ENCODE data around the gene SPRTN. TPM values are rescaled to one million over a fixed set of nuclear protein-coding genes. Genes with fewer than 3 reads are reported as not detected.

Gene SPRTN
- polyA plus RNA-seq, 1 of the 3 experiments (the other 2 are of a cell fraction) = 17.3 TPM

DNA sequence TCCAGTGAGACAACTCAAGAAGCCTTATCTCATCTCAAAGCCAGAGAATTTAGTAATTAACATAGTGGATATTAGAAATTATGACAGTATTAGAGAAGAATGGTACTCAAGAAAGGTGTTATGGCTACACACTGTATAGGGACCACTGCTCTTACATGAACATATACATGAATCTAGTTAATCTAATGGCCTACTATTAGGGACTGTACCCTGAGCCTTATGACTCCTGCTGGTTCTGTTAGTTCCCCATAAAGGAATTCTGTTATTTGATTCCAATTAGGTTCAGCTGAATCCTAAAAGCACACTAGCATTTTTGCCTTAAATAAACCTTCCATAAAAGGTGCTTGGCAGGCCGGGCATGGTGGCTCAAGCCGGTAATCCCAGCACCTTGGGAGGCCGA lies 44.3 kb downstream of the SPRTN start:
- WGBS (ENCODE audit: low lambda C conversion rate) = 97% methylated on average over 3 of the region's 3 CpGs
- no peak for TF ChIP-seq JUND (IDR thresholded peaks at IDR 0.05)
- TF ChIP-seq RCOR1 (IDR thresholded peaks at IDR 0.05; ENCODE audit: low read length) = no peak
- no peak for TF ChIP-seq TCF12 (IDR thresholded peaks at IDR 0.05)
- TF ChIP-seq FOXM1 (IDR thresholded peaks at IDR 0.05; ENCODE audit: low read depth) = no peak
- TF ChIP-seq CHD2 (IDR thresholded peaks at IDR 0.05; ENCODE audit: low read length, partially characterized antibody) = no peak
- no peak for TF ChIP-seq RXRA (IDR thresholded peaks at IDR 0.05; ENCODE audit: borderline replicate concordance, low read depth)
- TF ChIP-seq NRF1 (IDR thresholded peaks at IDR 0.05; ENCODE audit: low read depth, low read length) = no peak
- TF ChIP-seq SIN3A (IDR thresholded peaks at IDR 0.05; ENCODE audit: borderline replicate concordance, low read depth, low read length) = no peak
- TF ChIP-seq GABPA (IDR thresholded peaks at IDR 0.05; ENCODE audit: low read depth) = no peak
- no peak for TF ChIP-seq PBX3 (IDR thresholded peaks at IDR 0.05)
- no peak for TF ChIP-seq MEF2A (IDR thresholded peaks at IDR 0.05; ENCODE audit: borderline replicate concordance, low read depth)
- TF ChIP-seq, protein P1, sequence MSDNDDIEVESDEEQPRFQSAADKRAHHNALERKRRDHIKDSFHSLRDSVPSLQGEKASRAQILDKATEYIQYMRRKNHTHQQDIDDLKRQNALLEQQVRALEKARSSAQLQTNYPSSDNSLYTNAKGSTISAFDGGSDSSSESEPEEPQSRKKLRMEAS (IDR thresholded peaks at IDR 0.05; ENCODE audit: low read depth) = no peak
- TF ChIP-seq, protein P2, sequence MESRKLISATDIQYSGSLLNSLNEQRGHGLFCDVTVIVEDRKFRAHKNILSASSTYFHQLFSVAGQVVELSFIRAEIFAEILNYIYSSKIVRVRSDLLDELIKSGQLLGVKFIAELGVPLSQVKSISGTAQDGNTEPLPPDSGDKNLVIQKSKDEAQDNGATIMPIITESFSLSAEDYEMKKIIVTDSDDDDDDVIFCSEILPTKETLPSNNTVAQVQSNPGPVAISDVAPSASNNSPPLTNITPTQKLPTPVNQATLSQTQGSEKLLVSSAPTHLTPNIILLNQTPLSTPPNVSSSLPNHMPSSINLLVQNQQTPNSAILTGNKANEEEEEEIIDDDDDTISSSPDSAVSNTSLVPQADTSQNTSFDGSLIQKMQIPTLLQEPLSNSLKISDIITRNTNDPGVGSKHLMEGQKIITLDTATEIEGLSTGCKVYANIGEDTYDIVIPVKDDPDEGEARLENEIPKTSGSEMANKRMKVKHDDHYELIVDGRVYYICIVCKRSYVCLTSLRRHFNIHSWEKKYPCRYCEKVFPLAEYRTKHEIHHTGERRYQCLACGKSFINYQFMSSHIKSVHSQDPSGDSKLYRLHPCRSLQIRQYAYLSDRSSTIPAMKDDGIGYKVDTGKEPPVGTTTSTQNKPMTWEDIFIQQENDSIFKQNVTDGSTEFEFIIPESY (IDR thresholded peaks at IDR 0.05; ENCODE audit: borderline replicate concordance, low read depth) = no peak
- no peak for TF ChIP-seq RAD21 (IDR thresholded peaks at IDR 0.05; ENCODE audit: low read length)
- TF ChIP-seq YY1 (IDR thresholded peaks at IDR 0.05; ENCODE audit: low read depth) = no peak
- no peak for TF ChIP-seq RFX5 (IDR thresholded peaks at IDR 0.05; ENCODE audit: low read length)
- Histone ChIP-seq H4K20me1 (ENCODE audit: insufficient read depth) (0 out of 2 replicates have a peak, but pooled peaks cover 14% of the 10 kb centered on the region), H3K4me2 (no peak overlapping the region), H3K36me3 (replicated peaks in 1 of 2; ENCODE audit: control insufficient read depth in 1 of 2, insufficient read depth in 2 of 2, low read length in 1 of 2) (no peaks in the 10 kb centered on the region), H3K27me3 (ENCODE audit: insufficient read depth) (no peaks in the 10 kb centered on the region), H3K4me3 (ENCODE audit: low read depth in 2 of 2, low read length in 1 of 2) (no peak overlapping the region), H3K9me2 (no peaks in the 10 kb centered on the region), H3F3A (replicated peaks; ENCODE audit: insufficient read depth) (no peaks in the 10 kb centered on the region), H3K79me2 (ENCODE audit: insufficient read depth) (peaks cover 99% of the 10 kb centered on the region), H3K9ac (no peak overlapping the region), H3K4me1 (ENCODE audit: control insufficient read depth in 1 of 2, insufficient read depth in 2 of 2, low read depth in 1 of 2, low read length in 1 of 2) (peaks cover 0 to 7% of the 10 kb centered on the region in 2 experiments; a peak in 1 of 4 replicates), H2AFZ (ENCODE audit: low read depth) (no peak overlapping the region), H3K27ac (ENCODE audit: low read depth in 2 of 2, low read length in 1 of 2) (no peak overlapping the region), H3K9me3 (no peaks in the 10 kb centered on the region)
- no peak for DNase-seq
- POLR2A ChIA-PET = no interaction called here
- CTCF ChIA-PET = interaction anchor here (1.2 to 2.5 kb wide), 3 partner anchors 16 to 35 kb away, joined by 4 to 7 read pairs (median 6); no protein-coding TSS in a partner anchor
